ENCODE results near the gene CORO2A.

DNA sequence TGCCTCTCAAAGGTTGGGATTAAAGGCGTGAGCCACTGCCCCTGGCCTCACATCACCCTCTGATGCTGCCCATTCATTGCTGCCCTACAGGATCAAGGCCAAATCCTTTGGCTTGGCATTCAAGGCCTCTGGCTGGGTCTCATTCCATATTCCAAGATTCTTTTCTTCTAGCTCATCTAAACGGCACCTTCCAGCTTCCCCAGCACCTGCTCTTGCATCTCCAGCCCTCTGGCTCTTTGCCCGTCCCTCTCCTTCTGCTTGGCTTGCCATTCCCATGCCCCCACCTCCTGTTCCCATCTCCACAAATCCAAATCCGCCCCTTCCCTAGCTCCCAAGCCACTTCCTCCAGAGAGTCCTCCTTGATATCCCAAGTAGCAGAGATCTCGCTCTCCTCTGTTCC, 33.1 kb downstream of the CORO2A start:
- TF ChIP-seq, protein P1, sequence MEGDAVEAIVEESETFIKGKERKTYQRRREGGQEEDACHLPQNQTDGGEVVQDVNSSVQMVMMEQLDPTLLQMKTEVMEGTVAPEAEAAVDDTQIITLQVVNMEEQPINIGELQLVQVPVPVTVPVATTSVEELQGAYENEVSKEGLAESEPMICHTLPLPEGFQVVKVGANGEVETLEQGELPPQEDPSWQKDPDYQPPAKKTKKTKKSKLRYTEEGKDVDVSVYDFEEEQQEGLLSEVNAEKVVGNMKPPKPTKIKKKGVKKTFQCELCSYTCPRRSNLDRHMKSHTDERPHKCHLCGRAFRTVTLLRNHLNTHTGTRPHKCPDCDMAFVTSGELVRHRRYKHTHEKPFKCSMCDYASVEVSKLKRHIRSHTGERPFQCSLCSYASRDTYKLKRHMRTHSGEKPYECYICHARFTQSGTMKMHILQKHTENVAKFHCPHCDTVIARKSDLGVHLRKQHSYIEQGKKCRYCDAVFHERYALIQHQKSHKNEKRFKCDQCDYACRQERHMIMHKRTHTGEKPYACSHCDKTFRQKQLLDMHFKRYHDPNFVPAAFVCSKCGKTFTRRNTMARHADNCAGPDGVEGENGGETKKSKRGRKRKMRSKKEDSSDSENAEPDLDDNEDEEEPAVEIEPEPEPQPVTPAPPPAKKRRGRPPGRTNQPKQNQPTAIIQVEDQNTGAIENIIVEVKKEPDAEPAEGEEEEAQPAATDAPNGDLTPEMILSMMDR (IDR thresholded peaks at IDR 0.05), result no peak
- TF ChIP-seq POLR2A (IDR thresholded peaks at IDR 0.05) (no peak), EP300 (IDR thresholded peaks at IDR 0.05) (no peak)

Data from ovary (tissue), 3 donors.